ENCODE results near the gene TNS1. TPM values are rescaled to one million over a fixed set of nuclear protein-coding genes. Genes with fewer than 3 reads are reported as not detected.

TNS1 gene
- total and polyA plus RNA-seq, 2 donors from 2014 or later, result 44.8 to 471 TPM

DNA sequence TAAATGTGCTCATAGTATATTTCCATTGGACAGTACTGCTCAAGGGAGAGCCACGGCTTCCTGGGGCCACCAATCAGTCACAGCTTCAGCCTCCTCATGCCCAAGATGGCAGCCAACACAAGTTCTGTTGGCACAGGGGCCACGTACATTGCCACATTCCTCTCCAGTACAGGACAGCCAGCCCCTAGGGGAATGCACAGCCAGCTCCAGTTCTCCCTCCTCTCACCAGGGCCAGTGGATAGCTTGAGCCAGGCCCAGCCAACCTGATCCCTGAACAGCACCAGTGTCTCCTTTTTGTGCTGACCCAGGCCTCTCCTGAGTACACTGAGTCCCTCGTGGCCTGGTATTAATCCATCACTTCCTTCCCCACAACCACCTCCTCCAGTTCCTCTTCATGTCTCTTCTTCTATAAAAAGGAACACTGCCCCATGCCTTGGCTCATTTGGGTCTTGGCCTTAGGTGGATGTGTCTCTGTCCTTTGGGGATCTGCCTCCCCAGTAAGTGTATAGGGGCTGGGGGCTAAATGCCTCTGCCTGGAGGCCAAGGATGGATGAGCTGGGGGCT, 168.7 kb downstream of the TNS1 start:
- Histone ChIP-seq H3K4me1 (ENCODE audit: control insufficient read depth in 2 of 3, insufficient read depth in 2 of 3, low read depth in 1 of 3, low read length in 3 of 3) (peaks cover 0 to 29% (median 14%) of the 10 kb centered on the region in 3 donors), H3K36me3 (ENCODE audit: control insufficient read depth in 2 of 3, insufficient read depth in 3 of 3, low read length in 3 of 3) (peaks cover 0 to 72% (median 57%) of the 10 kb centered on the region in 3 donors), H3K9ac (ENCODE audit: low read length in 3 of 3) (no peak overlapping the region), H3K9me3 (ENCODE audit: control insufficient read depth in 2 of 3, insufficient read depth in 1 of 3, low read length in 3 of 3) (no peaks in the 10 kb centered on the region), H3K27me3 (ENCODE audit: control insufficient read depth, insufficient read depth, low read length) (no peaks in the 10 kb centered on the region), H3K4me3 (ENCODE audit: low read length in 3 of 3) (no peak overlapping the region), H3K27ac (ENCODE audit: low read depth in 2 of 2, low read length in 2 of 2) (no peak overlapping the region)
- DNase-seq, result peak in 1 of 5 donors; percentile 66
- TF ChIP-seq, protein P1, sequence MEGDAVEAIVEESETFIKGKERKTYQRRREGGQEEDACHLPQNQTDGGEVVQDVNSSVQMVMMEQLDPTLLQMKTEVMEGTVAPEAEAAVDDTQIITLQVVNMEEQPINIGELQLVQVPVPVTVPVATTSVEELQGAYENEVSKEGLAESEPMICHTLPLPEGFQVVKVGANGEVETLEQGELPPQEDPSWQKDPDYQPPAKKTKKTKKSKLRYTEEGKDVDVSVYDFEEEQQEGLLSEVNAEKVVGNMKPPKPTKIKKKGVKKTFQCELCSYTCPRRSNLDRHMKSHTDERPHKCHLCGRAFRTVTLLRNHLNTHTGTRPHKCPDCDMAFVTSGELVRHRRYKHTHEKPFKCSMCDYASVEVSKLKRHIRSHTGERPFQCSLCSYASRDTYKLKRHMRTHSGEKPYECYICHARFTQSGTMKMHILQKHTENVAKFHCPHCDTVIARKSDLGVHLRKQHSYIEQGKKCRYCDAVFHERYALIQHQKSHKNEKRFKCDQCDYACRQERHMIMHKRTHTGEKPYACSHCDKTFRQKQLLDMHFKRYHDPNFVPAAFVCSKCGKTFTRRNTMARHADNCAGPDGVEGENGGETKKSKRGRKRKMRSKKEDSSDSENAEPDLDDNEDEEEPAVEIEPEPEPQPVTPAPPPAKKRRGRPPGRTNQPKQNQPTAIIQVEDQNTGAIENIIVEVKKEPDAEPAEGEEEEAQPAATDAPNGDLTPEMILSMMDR (IDR thresholded peaks at IDR 0.05; ENCODE audit: borderline replicate concordance, extremely low read depth, insufficient read depth), result no peak
- FAIRE-seq, result no peak
- intact Hi-C loops (cut with DNase I), result no loop called here

DNA sequence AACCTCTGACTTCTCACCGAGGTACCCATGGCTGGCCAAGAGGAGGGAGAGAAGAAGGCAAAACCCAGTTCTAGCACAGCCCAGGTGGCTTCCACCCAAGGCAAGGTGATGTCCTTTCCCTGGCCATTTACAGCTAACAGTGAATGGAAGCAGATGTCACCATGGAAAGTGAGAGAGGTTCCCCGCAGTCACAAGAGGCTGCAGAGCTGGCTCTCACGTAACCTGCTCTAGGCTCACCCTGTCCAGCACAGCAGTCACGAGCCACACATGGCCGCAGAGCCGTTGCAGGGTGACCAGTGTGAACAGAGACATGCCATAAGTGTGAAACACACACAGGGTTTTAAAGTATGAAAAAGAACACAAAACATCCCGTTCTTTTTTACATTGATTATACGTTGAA, 169.4 kb downstream of the TNS1 start:
- H3K27me3 ChIP-seq (ENCODE audit: control insufficient read depth, insufficient read depth, low read length), result no peaks in the 10 kb centered on the region
- H3K36me3 ChIP-seq (ENCODE audit: control insufficient read depth in 2 of 3, insufficient read depth in 3 of 3, low read length in 3 of 3), result peaks cover 0 to 77% (median 55%) of the 10 kb centered on the region in 3 donors
- no peak overlapping the region for H3K9ac ChIP-seq (ENCODE audit: low read length in 3 of 3)
- H3K4me3 ChIP-seq (ENCODE audit: low read length in 3 of 3), result no peak overlapping the region
- H3K27ac ChIP-seq (ENCODE audit: low read depth in 2 of 2, low read length in 2 of 2), result no peak overlapping the region
- TF ChIP-seq, protein P1 (IDR thresholded peaks at IDR 0.05; ENCODE audit: borderline replicate concordance, extremely low read depth, insufficient read depth), result no peak
- intact Hi-C loops (cut with DNase I), result no loop called here
- no peak for FAIRE-seq
- H3K4me1 ChIP-seq (ENCODE audit: control insufficient read depth in 2 of 3, insufficient read depth in 2 of 3, low read depth in 1 of 3, low read length in 3 of 3), result peaks cover 0 to 28% (median 13%) of the 10 kb centered on the region in 3 donors
- DNase-seq, result peak in 1 of 5 donors; percentile 26
- no peaks in the 10 kb centered on the region for H3K9me3 ChIP-seq (ENCODE audit: control insufficient read depth in 2 of 3, insufficient read depth in 1 of 3, low read length in 3 of 3)

DNA sequence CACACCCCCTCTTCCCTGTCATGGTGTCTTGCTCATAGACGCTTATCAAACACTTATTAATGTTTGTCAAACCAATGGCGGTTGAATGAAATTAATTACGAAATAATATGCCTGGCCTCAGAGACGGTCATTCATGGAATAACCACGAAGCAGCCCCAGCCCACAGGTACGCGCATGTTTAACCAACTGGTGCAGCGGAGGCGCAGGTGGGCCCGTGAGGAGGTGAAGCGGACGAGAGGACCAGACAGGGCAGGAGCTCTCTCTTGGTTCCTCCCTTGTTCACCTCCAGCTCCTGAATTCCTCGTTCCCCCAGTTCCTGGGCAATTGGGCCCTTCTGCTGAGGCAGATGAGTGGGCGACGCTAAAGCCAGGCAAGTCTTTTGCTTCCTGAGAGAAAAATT, 169.8 kb downstream of the TNS1 start:
- Histone ChIP-seq H3K4me3 (ENCODE audit: low read length in 3 of 3) (no peak overlapping the region), H3K9ac (ENCODE audit: low read length in 3 of 3) (no peak overlapping the region), H3K9me3 (ENCODE audit: control insufficient read depth in 2 of 3, insufficient read depth in 1 of 3, low read length in 3 of 3) (no peaks in the 10 kb centered on the region), H3K4me1 (ENCODE audit: control insufficient read depth in 2 of 3, insufficient read depth in 2 of 3, low read depth in 1 of 3, low read length in 3 of 3) (peaks cover 0 to 30% (median 12%) of the 10 kb centered on the region in 3 donors), H3K27ac (ENCODE audit: low read depth in 2 of 2, low read length in 2 of 2) (no peak overlapping the region), H3K27me3 (ENCODE audit: control insufficient read depth, insufficient read depth, low read length) (no peaks in the 10 kb centered on the region), H3K36me3 (ENCODE audit: control insufficient read depth in 2 of 3, insufficient read depth in 3 of 3, low read length in 3 of 3) (peaks cover 0 to 81% (median 54%) of the 10 kb centered on the region in 3 donors)
- FAIRE-seq, result no peak
- TF ChIP-seq, protein P1 (IDR thresholded peaks at IDR 0.05; ENCODE audit: borderline replicate concordance, extremely low read depth, insufficient read depth), result no peak
- intact Hi-C loops (cut with DNase I), result no loop called here
- DNase-seq, result peak in 1 of 5 donors; percentile 57
